Measurements from ENCODE around the gene HPSE2. TPM values are rescaled to one million over a fixed set of nuclear protein-coding genes. Genes with fewer than 3 reads are reported as not detected.

The HPSE2 gene
- total and polyA plus RNA-seq, 2 of the 8 experiments (the other 6 are each of a cell fraction or from before 2014, with no cell fraction given), result 0.41 to 0.58 TPM

GRCh38 chr10:98664329-98665042 is 571.2 kb downstream of the HPSE2 start (continued):
- TF ChIP-seq, protein P1, sequence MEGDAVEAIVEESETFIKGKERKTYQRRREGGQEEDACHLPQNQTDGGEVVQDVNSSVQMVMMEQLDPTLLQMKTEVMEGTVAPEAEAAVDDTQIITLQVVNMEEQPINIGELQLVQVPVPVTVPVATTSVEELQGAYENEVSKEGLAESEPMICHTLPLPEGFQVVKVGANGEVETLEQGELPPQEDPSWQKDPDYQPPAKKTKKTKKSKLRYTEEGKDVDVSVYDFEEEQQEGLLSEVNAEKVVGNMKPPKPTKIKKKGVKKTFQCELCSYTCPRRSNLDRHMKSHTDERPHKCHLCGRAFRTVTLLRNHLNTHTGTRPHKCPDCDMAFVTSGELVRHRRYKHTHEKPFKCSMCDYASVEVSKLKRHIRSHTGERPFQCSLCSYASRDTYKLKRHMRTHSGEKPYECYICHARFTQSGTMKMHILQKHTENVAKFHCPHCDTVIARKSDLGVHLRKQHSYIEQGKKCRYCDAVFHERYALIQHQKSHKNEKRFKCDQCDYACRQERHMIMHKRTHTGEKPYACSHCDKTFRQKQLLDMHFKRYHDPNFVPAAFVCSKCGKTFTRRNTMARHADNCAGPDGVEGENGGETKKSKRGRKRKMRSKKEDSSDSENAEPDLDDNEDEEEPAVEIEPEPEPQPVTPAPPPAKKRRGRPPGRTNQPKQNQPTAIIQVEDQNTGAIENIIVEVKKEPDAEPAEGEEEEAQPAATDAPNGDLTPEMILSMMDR (IDR thresholded peaks at IDR 0.05; ENCODE audit: control extremely low read depth in 1 of 3, insufficient read depth in 1 of 3, low read depth in 1 of 3, low read length in 3 of 3), result peak; percentile 30 to 77 (median 75)
- TF ChIP-seq CEBPB (IDR thresholded peaks at IDR 0.05; ENCODE audit: low read depth, low read length), result 0 out of 2 replicates have a peak, but pooled peaks have one; percentile 6
- TF ChIP-seq TAF7 (optimal IDR thresholded peaks at IDR 0.05; ENCODE audit: borderline replicate concordance, low read depth, low read length), result no peak
- TF ChIP-seq SP1 (IDR thresholded peaks at IDR 0.05; ENCODE audit: low read depth, low read length), result no peak
- no peak for TF ChIP-seq BACH1 (IDR thresholded peaks at IDR 0.05; ENCODE audit: low read length)
- no peak for TF ChIP-seq SRF (IDR thresholded peaks at IDR 0.05; ENCODE audit: low read depth, low read length)
- TF ChIP-seq POLR2AphosphoS5 (IDR thresholded peaks at IDR 0.05; ENCODE audit: low read depth, low read length), result no peak
- TF ChIP-seq JUN (IDR thresholded peaks at IDR 0.05; ENCODE audit: low read depth, low read length), result no peak
- TF ChIP-seq EP300 (IDR thresholded peaks at IDR 0.05; ENCODE audit: borderline replicate concordance in 1 of 2, low read depth in 2 of 2, low read length in 2 of 2), result no peak

All from H1 (cell line).